T-helper 2 cell treated with Interferon-gamma antibody and Interleukin-4, amounts not matched to agents 100 ng/mL and 5 ng/mL, for 36 hours (primary cell): ENCODE measurements around the gene IKZF4. TPM values are rescaled to one million over a fixed set of nuclear protein-coding genes. Genes with fewer than 3 reads are reported as not detected.

Experiments
- intact Hi-C: fragments of 100-400 bp; cut with micrococcal nuclease; formaldehyde crosslinking; loops from one replicate; pipeline ENCODE4 v1.15.1; 2023
- total RNA-seq: library from RNA; stranded (reverse); gene quantifications from 2 replicates; pipeline ENCODE4 v1.2.3, GENCODE V29; 2022

Gene IKZF4
- total RNA-seq, 1 donor from 2014 or later, result 23.3 TPM

GRCh38 chr12:56079723-56080555 lies 59.1 kb downstream of the IKZF4 start, which contains the start of gene ERBB3:
ERBB3 (plus strand) TSS chr12:56080165; CDS start chr12:56080301, 136 bp downstream.
- intact Hi-C loops, result loop anchor here (1.0 kb wide), 1 partner anchor 24 kb away; the partner anchor contains the start of gene PA2G4

GRCh38 chr12:56080556-56081138 lies 59.8 kb downstream of the IKZF4 start:
- intact Hi-C loops, result no loop called here

GRCh38 chr12:56081393-56082347 lies 60.8 kb downstream of the IKZF4 start:
- intact Hi-C loops, result no loop called here

GRCh38 chr12:56082382-56082781 lies 61.5 kb downstream of the IKZF4 start:
- intact Hi-C loops, result no loop called here

GRCh38 chr12:56082967-56083366 lies 62.1 kb downstream of the IKZF4 start:
- intact Hi-C loops, result no loop called here

- intact Hi-C loops, result no loop called here
These were observed 64.2 kb downstream of the IKZF4 start for GRCh38 chr12:56084958-56085543.

- intact Hi-C loops, result no loop called here
These were observed 65.3 kb downstream of the IKZF4 start for GRCh38 chr12:56086096-56086495.

GRCh38 chr12:56086608-56087007 lies 65.8 kb downstream of the IKZF4 start:
- intact Hi-C loops, result no loop called here

- intact Hi-C loops, result no loop called here
These were observed 66.4 kb downstream of the IKZF4 start for GRCh38 chr12:56087220-56087619.

Other genes starting within 250 kb of the IKZF4 start
- 76.1 and 84.4 TPM in 2 replicates for gene SARNP, start 203.3 kb upstream of the IKZF4 start, total RNA-seq
- gene ORMDL2, start 203.0 kb upstream of the IKZF4 start, total RNA-seq, result 68.2 and 71.0 TPM in 2 replicates
- 32.7 and 34.9 TPM in 2 replicates for gene DNAJC14, start 191.5 kb upstream of the IKZF4 start, total RNA-seq
- gene MMP19, start 178.1 kb upstream of the IKZF4 start, total RNA-seq, result 0.05 TPM in 1 of 2 replicates, not detected in the other
- 56.4 and 59.9 TPM in 2 replicates for gene PYM1, start 93.1 kb upstream of the IKZF4 start, total RNA-seq
- 532 and 550 TPM in 2 replicates for gene DGKA, start 89.9 kb upstream of the IKZF4 start, total RNA-seq
- gene PMEL, start 55.0 kb upstream of the IKZF4 start, total RNA-seq, result 0.20 and 0.25 TPM in 2 replicates
- 90.3 and 98.3 TPM in 2 replicates for gene CDK2, start 54.2 kb upstream of the IKZF4 start, total RNA-seq
- gene RAB5B, start 47.0 kb upstream of the IKZF4 start, total RNA-seq, result 55.0 and 58.9 TPM in 2 replicates
- gene SUOX, start 23.8 kb upstream of the IKZF4 start, total RNA-seq, result 9.6 and 10.3 TPM in 2 replicates
- 30.9 and 32.4 TPM in 2 replicates for gene RPS26, start 20.9 kb downstream of the IKZF4 start, total RNA-seq
- gene ERBB3, start 59.1 kb downstream of the IKZF4 start, total RNA-seq, result 0.84 and 1.3 TPM in 2 replicates
- gene PA2G4, start 83.5 kb downstream of the IKZF4 start, total RNA-seq, result 273 and 291 TPM in 2 replicates
- 3,715 and 3,764 TPM in 2 replicates for gene RPL41, start 95.6 kb downstream of the IKZF4 start, total RNA-seq
- gene ZC3H10, start 97.2 kb downstream of the IKZF4 start, total RNA-seq, result 9.3 and 9.5 TPM in 2 replicates
- 362 TPM in 2 replicates for gene ESYT1, start 107.2 kb downstream of the IKZF4 start, total RNA-seq
- 69.9 and 70.7 TPM in 2 replicates for gene MYL6B, start 131.5 kb downstream of the IKZF4 start, total RNA-seq
- gene MYL6, start 137.3 kb downstream of the IKZF4 start, total RNA-seq, result 1,606 and 1,617 TPM in 2 replicates
- gene SMARCC2, start 168.4 kb downstream of the IKZF4 start, total RNA-seq, result 136 and 141 TPM in 2 replicates
- gene RNF41, start 200.9 kb downstream of the IKZF4 start, total RNA-seq, result 31.7 and 32.7 TPM in 2 replicates
- 67.9 and 68.5 TPM in 2 replicates for gene NABP2, start 203.3 kb downstream of the IKZF4 start, total RNA-seq
- 0.86 and 1.0 TPM in 2 replicates for gene SLC39A5, start 209.0 kb downstream of the IKZF4 start, total RNA-seq
- 55.3 and 56.1 TPM in 2 replicates for gene ANKRD52, start 237.3 kb downstream of the IKZF4 start, total RNA-seq
- gene COQ10A, start 245.9 kb downstream of the IKZF4 start, total RNA-seq, result 18.6 and 19.3 TPM in 2 replicates